Activated T-cell treated with anti-CD3 and anti-CD28 coated beads, Interleukin-2, amount 50 U/mL, for 72 hours (primary cell): ENCODE results near the gene ANO10. TPM values are rescaled to one million over a fixed set of nuclear protein-coding genes. Genes with fewer than 3 reads are reported as not detected.

ENCODE experiments used
- ATAC-seq, 2 donors: fragments of 150-1000 bp; cut with Tn5 transposase; replicated peaks in 1 of 2; 2 replicates each; pipeline ENCODE4 v1.10.0; 2021; ENCODE audit warnings: moderate library complexity in 2 of 2, mild to moderate bottlenecking in 1 of 2
- DNase-seq, 2 donors: peaks; one replicate each; pipeline ENCODE4 v3.0.0; 2021 to 2022; ENCODE audit warnings: mixed read lengths in 1 of 2
- H3K27ac Mint-ChIP-seq: one replicate; pipeline ENCODE4 v1.8.0; 2022; ENCODE audit warnings: mild to moderate bottlenecking, moderate library complexity, mixed read lengths
- H3K27me3 Mint-ChIP-seq: one replicate; pipeline ENCODE4 v1.8.0; 2022; ENCODE audit warnings: low read depth, mixed read lengths
- H3K36me3 Mint-ChIP-seq, 2 donors: one replicate each; pipeline ENCODE4 v1.8.0; 2022; ENCODE audit warnings: mixed read lengths in 2 of 2, mild to moderate bottlenecking in 1 of 2; ENCODE audit not compliant: insufficient read depth in 2 of 2
- H3K4me1 Mint-ChIP-seq: one replicate; pipeline ENCODE4 v1.8.0; 2022; ENCODE audit warnings: low read depth, mixed read lengths
- H3K4me3 Mint-ChIP-seq, 2 donors: one replicate each; pipeline ENCODE4 v1.8.0; 2022; ENCODE audit warnings: mild to moderate bottlenecking in 2 of 2, mixed read lengths in 2 of 2, moderate library complexity in 2 of 2
- H3K9me3 Mint-ChIP-seq, 2 donors: one replicate each; pipeline ENCODE4 v1.8.0; 2022; ENCODE audit warnings: mixed read lengths in 2 of 2
- total RNA-seq, 2 donors: library from RNA; stranded (reverse); gene quantifications; one replicate each; pipeline ENCODE4 v1.2.3, GENCODE V29; 2022

The ANO10 gene
- total RNA-seq, 2 donors from 2014 or later, result 10.7 to 11.8 TPM

DNA sequence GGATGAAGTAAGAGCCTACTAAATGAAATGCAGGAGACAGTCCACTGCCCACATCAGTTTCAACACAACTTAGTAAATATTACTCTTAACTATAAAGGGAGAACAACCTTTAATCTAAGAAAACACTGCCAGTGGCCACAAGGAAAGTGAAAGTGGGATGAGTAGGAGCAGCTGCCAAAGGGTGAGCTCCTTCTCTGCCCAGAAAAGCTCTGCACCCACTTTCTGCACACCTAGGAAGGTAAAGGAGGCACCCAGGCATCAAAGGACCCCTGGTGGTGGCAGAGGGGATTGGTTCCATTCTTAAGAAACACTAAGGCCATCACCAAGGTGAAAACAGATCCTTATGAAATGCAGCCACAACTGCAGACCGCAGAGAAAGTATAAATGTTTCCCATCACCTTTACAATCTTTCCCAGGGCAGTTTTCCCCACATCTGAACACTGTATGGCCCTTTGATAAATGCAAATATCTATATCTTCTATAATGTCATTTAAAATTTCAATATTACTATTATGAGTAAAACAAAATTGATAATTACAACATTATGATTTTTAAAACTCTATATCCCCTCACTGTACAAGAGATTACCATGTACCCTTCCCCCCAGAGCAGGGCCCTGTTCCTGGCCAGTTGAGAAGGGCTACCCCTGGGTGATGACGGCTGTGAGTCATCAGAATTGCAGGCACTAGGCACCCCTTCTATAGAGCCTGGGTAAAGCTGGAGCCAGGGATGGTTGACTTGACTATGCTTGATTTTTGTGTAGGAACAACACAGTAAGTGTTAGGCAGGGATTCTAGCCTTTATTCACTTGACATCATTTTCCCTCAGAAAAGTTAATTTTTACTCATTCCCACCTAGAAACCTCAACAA lies 243.5 kb downstream of the ANO10 start:
- H3K36me3 Mint-ChIP-seq, result no peaks in the 10 kb centered on the region
- peak; percentile 68 to 73 for DNase-seq
- H3K4me1 Mint-ChIP-seq, result peaks cover 13% of the 10 kb centered on the region
- no peak overlapping the region for H3K27ac Mint-ChIP-seq
- ATAC-seq, result peak; percentile 84 to 86
- H3K9me3 Mint-ChIP-seq, result peaks cover 0 to 1% of the 10 kb centered on the region in 2 donors
- H3K4me3 Mint-ChIP-seq, result no peak overlapping the region
- no peaks in the 10 kb centered on the region for H3K27me3 Mint-ChIP-seq

DNA sequence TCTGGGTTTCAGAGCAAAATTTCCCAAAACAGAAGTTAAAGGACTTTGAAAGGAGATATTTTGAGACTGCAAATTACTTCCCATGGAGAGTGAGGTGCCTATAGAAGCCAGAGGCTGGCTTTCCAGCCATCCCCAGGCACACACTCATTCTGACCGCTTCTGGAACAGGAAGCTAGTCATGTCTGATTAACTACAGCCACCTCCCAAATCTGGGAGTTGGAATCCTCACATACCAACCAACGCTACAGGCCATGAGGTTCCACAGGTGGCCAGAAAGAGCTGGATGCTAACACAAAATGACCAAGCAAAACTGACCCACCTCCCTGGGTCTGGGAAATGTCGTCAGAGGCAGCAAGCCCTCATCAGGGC lies 248.3 kb downstream of the ANO10 start:
- Mint-ChIP-seq H3K4me1 (peaks cover 16% of the 10 kb centered on the region), H3K9me3 (no peaks in the 10 kb centered on the region), H3K36me3 (no peaks in the 10 kb centered on the region), H3K27me3 (no peaks in the 10 kb centered on the region), H3K27ac (no peak overlapping the region), H3K4me3 (no peak overlapping the region)
- DNase-seq, result no peak
- no peak for ATAC-seq

DNA sequence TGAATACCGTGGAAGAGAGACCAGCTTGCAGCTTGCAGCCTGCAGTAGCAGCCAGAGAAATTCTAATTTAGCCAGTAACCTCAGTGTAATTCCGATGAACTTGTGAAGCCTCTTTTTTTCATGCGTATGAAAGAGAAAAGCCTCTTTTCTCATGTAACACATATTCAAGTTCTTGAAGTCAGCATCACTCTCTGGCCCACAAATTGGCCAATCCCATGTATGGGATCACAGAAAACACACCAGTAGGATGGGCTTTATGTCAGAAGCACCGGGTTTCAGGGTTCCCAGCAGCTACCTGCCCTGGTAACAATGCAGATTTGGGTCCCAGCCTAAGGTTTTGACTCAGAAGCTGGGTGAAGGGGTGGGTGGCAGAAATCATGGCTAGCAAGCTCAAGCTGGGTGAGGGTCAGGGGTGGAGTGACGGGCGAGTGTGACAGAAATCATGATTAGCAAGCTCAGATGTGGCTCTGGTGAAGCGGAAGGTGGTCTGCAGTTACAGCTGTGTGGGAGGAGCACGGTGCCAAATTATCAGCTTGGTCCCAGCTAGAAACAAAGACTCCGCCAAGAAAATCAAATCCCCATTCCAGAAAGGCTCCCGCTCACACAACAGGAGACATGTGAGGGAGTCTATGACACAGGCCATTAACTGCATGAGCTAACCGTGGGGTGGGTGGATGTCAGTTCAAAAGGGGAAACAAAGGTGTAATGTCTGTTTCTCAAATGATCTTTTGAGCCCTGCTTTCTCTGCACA lies 248.8 kb downstream of the ANO10 start:
- Mint-ChIP-seq H3K4me1 (peaks cover 10% of the 10 kb centered on the region), H3K9me3 (no peaks in the 10 kb centered on the region), H3K27me3 (no peaks in the 10 kb centered on the region), H3K4me3 (no peak overlapping the region), H3K36me3 (no peaks in the 10 kb centered on the region), H3K27ac (no peak overlapping the region)
- ATAC-seq (no peak), DNase-seq (no peak)

DNA sequence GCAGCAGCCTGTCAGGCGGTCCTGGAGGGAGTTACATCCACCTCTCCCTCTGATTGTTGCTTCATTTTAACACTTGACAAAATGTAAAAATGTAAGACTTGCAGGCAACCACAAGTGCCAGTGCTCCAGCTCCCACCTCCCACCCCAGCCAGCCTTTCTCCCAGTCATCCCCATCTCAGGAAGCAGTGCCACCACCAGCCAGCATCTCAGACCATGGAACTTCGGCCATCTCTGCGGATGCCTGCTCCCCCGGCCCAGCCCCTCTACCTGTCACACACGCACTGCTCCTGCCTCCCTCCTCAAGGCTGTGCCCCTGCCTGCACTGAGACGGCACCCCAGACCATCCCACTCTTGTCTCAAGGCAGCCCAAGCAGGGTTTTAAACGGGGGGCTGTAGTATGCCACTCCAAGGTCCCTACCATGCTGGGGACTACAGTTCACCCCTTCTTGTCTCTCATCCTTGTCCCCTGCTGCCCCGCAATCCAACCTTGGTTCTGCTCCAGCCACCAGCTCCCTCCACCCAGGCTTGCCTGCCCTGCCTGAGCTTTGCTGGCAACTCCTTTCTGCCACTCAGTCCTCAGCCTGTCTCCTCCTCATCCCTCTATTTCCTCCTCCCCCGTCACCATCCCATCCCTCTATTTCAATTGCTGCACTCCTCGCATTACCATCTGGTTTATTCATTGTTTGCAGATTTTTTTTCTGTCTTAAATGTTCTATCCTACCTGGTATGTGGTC lies 249.6 kb downstream of the ANO10 start:
- no peaks in the 10 kb centered on the region for H3K9me3 Mint-ChIP-seq
- peaks cover 6% of the 10 kb centered on the region for H3K4me1 Mint-ChIP-seq
- no peak for DNase-seq
- H3K27me3 Mint-ChIP-seq, result no peaks in the 10 kb centered on the region
- no peak for ATAC-seq
- no peak overlapping the region for H3K27ac Mint-ChIP-seq
- H3K4me3 Mint-ChIP-seq, result no peak overlapping the region
- no peaks in the 10 kb centered on the region for H3K36me3 Mint-ChIP-seq

DNA sequence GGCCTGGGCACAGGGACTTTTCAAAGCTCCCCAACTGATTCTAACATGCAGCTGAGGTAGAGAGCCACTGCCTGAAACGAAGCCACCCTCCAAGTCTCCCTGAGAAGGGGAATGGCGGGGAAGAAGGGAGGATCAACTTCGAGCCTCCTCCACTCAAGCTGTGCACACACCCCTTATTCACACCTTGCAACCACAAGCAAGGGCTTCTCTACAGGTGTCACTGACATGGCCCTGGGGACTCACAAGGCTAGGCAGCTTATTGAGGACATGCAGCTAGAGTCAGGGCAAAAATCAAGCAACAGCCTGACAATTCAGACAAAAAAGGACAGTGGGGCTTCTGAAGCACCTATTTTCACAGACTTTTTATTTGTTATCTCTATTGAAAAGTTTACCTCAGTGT lies 250.3 kb downstream of the ANO10 start:
- H3K36me3 Mint-ChIP-seq, result no peaks in the 10 kb centered on the region
- H3K9me3 Mint-ChIP-seq, result no peaks in the 10 kb centered on the region
- no peak for DNase-seq
- no peak overlapping the region for H3K4me3 Mint-ChIP-seq
- peaks cover 6% of the 10 kb centered on the region for H3K4me1 Mint-ChIP-seq
- no peaks in the 10 kb centered on the region for H3K27me3 Mint-ChIP-seq
- H3K27ac Mint-ChIP-seq, result no peak overlapping the region
- no peak for ATAC-seq

DNA sequence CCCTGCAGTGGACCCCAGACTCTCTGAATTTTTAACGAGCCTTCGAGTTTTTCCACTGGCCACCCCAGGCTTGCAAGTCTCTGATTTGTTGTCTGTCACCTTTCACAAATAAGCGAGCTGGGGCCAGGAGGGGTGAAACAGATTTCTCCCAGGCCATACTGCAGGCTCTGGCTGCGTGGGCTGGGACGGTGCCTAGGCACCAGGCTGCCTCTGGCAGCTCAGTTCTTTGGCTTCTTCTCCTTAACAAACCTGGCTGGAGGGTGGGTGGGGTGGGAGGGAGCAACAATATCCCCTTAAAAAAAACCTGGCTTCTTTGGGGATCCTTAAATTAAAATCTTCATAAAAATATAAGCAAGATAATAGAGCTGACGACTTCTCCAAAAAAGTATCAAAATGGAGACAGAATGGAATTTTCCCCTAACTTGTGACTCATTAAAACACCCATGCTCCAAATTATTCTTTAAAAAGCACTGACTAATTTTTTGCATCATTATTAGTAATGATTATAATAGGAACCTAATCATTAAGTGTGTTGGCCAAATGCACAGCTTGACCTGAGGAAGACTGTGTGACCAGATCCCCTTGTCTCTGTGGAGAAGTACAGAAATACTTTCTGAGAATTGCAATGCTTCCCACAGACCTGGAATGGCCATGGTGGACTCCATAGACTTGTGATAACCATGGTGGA lies 251.4 kb downstream of the ANO10 start:
- no peaks in the 10 kb centered on the region for H3K27me3 Mint-ChIP-seq
- no peak overlapping the region for H3K4me3 Mint-ChIP-seq
- DNase-seq (no peak), ATAC-seq (no peak)
- no peaks in the 10 kb centered on the region for H3K36me3 Mint-ChIP-seq
- H3K27ac Mint-ChIP-seq, result no peak overlapping the region
- peaks cover 6% of the 10 kb centered on the region for H3K4me1 Mint-ChIP-seq
- no peaks in the 10 kb centered on the region for H3K9me3 Mint-ChIP-seq

DNA sequence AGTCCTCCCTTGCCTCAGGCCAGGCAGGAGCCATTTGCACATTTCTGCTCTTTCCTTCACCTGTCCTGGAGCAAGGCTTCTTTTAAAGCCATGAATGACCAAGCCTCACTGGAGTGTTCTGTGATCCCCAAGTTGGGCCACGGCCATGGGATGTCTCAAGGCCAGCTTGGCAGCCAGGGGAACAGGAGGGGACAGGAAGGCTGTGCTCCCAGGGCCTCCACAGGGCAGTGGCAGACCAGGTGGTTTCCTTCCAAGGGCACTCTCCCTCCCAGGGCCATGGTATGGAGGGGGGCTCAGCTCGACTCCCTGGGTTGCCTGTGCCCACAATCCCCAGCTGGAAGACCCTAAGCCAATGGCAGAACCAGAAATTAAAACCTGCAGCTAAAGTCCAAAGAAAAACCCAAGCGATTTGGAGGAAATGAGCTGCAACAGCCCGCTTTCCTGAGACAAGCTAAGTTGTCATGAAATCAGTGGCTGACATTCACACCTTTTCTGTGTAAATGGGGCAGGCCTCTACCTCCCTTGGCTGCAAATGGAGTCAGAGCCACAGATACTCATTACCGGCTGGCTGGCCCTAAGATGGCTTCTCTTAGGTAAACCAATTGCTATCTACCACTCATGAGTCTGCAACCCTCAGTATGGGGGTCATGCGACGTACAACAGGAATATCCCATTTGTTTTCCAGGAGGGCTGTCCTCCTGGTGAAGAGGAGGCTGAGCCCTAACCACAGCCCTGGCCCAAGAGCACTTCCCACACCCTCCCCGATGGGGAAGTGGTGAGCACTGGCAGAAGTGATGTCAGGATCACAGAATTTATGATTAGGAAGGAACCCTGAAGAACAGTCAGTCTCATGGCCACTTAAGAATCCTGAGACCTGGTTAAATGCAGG lies 252.2 kb downstream of the ANO10 start:
- H3K27ac Mint-ChIP-seq, result no peak overlapping the region
- no peak overlapping the region for H3K4me3 Mint-ChIP-seq
- no peaks in the 10 kb centered on the region for H3K9me3 Mint-ChIP-seq
- DNase-seq, result no peak
- no peaks in the 10 kb centered on the region for H3K27me3 Mint-ChIP-seq
- H3K4me1 Mint-ChIP-seq, result peaks cover 6% of the 10 kb centered on the region
- no peak for ATAC-seq
- no peaks in the 10 kb centered on the region for H3K36me3 Mint-ChIP-seq

DNA sequence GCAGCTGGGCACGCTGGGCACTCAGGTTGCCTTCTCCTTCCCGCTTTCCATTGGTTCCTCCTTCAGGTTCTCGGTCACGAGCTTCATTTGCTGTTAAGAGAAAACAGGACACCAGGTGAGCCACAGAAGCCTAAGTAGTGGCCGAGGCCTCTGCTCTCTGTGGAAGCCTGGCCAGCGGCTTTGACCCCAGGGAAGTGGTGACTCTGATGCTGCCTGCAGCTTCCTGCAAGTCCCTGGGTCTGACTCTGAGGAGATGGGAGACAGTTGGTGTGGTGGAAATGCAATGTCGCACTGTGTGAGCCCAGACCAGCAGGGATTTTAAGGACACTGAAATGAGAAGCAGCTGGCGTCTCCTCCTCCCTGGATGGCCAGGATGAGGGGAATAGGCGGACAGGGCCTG lies 254.9 kb downstream of the ANO10 start:
- H3K4me3 Mint-ChIP-seq, result no peak overlapping the region
- no peak for ATAC-seq

DNA sequence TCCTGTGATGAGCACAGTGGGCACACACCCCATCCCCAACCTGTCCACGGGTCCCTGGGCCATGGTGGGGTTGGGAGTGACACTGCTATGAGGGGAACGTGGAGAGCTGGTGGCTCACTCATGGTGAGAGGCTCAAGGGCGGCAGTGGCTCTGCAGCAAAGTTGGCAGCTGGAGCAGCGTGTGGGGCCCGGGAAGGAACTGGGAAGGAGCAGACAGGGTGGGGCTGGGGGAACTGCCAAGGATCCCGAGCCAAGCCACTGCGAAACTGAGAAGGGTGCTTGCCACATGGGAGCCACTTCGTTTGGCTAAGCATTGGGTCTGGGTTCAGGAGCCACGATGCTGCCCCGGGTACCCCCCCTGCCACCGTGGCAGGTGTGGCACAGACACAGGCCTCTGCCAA lies 255.3 kb downstream of the ANO10 start:
- ATAC-seq, result no peak
- no peak for DNase-seq
- H3K4me3 Mint-ChIP-seq, result no peak overlapping the region
- H3K4me1 Mint-ChIP-seq, result no peaks in the 10 kb centered on the region
- H3K27me3 Mint-ChIP-seq, result no peaks in the 10 kb centered on the region
- H3K9me3 Mint-ChIP-seq, result no peaks in the 10 kb centered on the region
- H3K36me3 Mint-ChIP-seq, result no peaks in the 10 kb centered on the region
- H3K27ac Mint-ChIP-seq, result no peak overlapping the region

More for the DNA sequence above, 254.9 kb downstream of the ANO10 start:
- no peaks in the 10 kb centered on the region for H3K27me3 Mint-ChIP-seq
- no peak for DNase-seq
- H3K9me3 Mint-ChIP-seq, result no peaks in the 10 kb centered on the region
- no peaks in the 10 kb centered on the region for H3K36me3 Mint-ChIP-seq
- H3K4me1 Mint-ChIP-seq, result no peaks in the 10 kb centered on the region
- H3K27ac Mint-ChIP-seq, result no peak overlapping the region

DNA sequence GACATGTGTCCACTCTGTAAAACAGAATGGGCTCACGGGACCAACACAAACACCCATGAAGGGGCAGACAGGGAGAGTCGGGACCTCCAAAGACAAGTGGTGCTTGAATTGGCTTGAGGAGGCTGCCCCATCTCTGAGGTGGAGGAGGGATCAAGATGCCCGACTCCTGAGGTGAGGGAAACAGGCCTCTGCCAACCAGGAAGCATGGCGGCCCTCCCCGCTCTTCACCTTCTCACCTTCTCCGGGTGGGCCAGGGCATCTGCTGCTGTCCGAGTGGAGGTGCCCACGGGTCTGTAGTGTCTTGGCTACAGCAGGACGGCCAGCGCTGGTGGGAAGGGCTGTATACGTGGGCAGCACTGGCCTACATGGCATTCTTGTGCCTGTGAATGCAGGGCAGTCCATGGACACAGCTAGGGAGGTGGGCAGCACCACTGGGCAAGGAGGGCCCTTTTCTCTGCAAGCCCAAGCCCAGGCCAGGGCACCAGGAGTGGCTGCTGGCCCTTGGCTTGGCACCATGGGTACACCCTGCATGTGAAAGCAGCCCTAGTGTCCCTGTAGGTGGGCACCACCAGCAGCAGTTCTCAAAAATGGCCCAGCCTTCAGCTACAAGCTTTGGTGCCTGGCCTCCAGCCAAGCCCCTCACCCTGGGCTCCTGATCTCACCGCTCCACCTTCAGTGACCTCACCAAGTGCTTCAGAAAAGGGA lies 256.1 kb downstream of the ANO10 start:
- Mint-ChIP-seq H3K36me3 (no peaks in the 10 kb centered on the region), H3K27ac (no peak overlapping the region), H3K9me3 (no peaks in the 10 kb centered on the region), H3K4me3 (no peak overlapping the region), H3K27me3 (no peaks in the 10 kb centered on the region), H3K4me1 (no peaks in the 10 kb centered on the region)
- ATAC-seq, result no peak
- no peak for DNase-seq

DNA sequence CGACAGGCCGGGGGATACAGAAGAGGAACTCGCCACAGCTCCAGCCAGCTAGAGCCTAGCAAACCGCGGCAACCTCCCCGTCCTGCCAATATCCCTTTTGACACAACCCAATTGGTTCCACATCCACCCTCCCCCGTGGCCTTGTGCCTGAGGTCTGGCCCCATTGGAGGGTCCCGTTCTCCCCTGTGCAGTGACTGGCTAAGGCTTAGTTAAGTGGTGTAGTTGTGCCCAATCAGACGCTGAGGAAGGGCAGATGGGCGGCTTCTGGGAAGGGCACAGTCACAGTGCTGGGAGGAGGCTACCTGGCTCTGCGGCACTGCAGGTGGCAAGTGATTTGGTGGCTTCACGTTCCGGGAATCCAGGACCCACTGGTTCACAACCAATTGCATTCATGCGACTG lies 256.9 kb downstream of the ANO10 start:
- H3K4me1 Mint-ChIP-seq, result no peaks in the 10 kb centered on the region
- H3K9me3 Mint-ChIP-seq, result no peaks in the 10 kb centered on the region
- H3K27ac Mint-ChIP-seq, result no peak overlapping the region
- DNase-seq (no peak), ATAC-seq (no peak)
- H3K4me3 Mint-ChIP-seq, result no peak overlapping the region
- H3K36me3 Mint-ChIP-seq, result no peaks in the 10 kb centered on the region
- no peaks in the 10 kb centered on the region for H3K27me3 Mint-ChIP-seq

DNA sequence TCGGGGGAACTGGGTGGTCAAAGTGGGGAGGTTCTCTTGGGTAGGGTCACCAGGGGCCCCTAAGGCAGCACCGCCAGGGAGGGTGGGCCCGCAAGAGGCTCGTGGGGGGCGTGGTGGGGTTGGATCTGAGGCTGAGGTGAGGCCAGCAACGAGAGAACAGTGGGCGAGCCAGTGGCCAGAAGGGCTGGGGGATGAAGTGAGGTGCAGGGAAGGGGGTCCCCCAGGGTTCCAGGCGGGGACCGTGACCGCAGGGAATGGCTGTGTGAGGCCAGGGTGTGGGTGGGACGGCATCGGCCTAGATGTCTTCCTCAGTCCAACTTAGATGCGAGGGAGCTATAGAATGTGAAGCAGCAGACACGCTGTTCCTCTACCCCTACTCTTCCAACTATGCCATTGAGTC lies 257.3 kb downstream of the ANO10 start:
- Mint-ChIP-seq H3K9me3 (no peaks in the 10 kb centered on the region), H3K4me1 (no peaks in the 10 kb centered on the region), H3K4me3 (no peak overlapping the region), H3K36me3 (no peaks in the 10 kb centered on the region), H3K27me3 (no peaks in the 10 kb centered on the region), H3K27ac (no peak overlapping the region)
- ATAC-seq (no peak), DNase-seq (no peak)
